HepG2 (cell line): ENCODE measurements around the gene ZNF117. TPM values are rescaled to one million over a fixed set of nuclear protein-coding genes. Genes with fewer than 3 reads are reported as not detected.

Experiments
- DR1 ChIP-seq: sonication (generic); formaldehyde crosslinking; IDR thresholded peaks from 2 replicates; pipeline ENCODE4 v1.8.0; 2021; ENCODE audit warnings: mild to moderate bottlenecking, missing genetic modification reagents, inconsistent platforms
- NFRKB ChIP-seq: fragments of 450-650 bp; IDR thresholded peaks from 2 replicates; pipeline ENCODE4 v1.6.1; 2017
- NFYB ChIP-seq: sonication (generic); formaldehyde crosslinking; IDR thresholded peaks from 2 replicates; pipeline ENCODE4 v1.4.0; 2020; ENCODE audit warnings: missing genetic modification reagents
- SAFB2 ChIP-seq: sonication (generic); formaldehyde crosslinking; IDR thresholded peaks from 2 replicates; pipeline ENCODE4 v1.5.1; 2020; ENCODE audit warnings: missing genetic modification reagents, low read depth, mild to moderate bottlenecking, borderline replicate concordance
- SNRNP70 ChIP-seq: fragments of 200-400 bp; formaldehyde crosslinking; IDR thresholded peaks from 2 replicates; pipeline ENCODE4 v1.6.1; 2017; ENCODE audit warnings: mild to moderate bottlenecking, low read depth, low read length, moderate library complexity
- ZNF292 ChIP-seq: sonication (generic); formaldehyde crosslinking; IDR thresholded peaks from 2 replicates; pipeline ENCODE4 v1.8.1; 2022; ENCODE audit warnings: mild to moderate bottlenecking, low read depth, missing genetic modification reagents, borderline replicate concordance
- ZNF441 ChIP-seq: sonication (generic); formaldehyde crosslinking; IDR thresholded peaks from 2 replicates; pipeline ENCODE4 v1.7.0; 2021; ENCODE audit warnings: missing genetic modification reagents, borderline replicate concordance
- polyA plus RNA-seq, 8 experiments: library from polyadenylated mRNA; depleted of rRNA in 3 of 8; stranded (reverse) in 7 of 8; unstranded in 1 of 8; fragments of >200 nt; fragmentation: Illumina TruSeq in 4 of 8; extraction: Trizol in 4 of 8; gene quantifications; 2 replicates each; pipeline versions ENCODE4 v1.2.1 to v1.2.3, GENCODE V29; 2011 to 2016; ENCODE audit warnings: low read depth in 4 of 8, missing spikeins in 1 of 8, mixed read lengths in 1 of 8; ENCODE audit not compliant: insufficient read depth in 1 of 8
- total RNA-seq, 5 experiments: library from RNA; depleted of rRNA; stranded (reverse); fragments of >200 nt; fragmentation: Illumina TruSeq; extraction: Trizol; gene quantifications; 2 replicates each; pipeline ENCODE4 v1.2.3, GENCODE V29; 2016; ENCODE audit warnings: low read depth in 1 of 5
- TF ChIP-seq, protein P1 (sequence below): sonication (generic); formaldehyde crosslinking; IDR thresholded peaks from 2 replicates; pipeline ENCODE4 v1.4.0; 2020; ENCODE audit warnings: mild to moderate bottlenecking, missing genetic modification reagents
- TF ChIP-seq, protein P2 (sequence below): sonication (generic); formaldehyde crosslinking; conservative IDR thresholded peaks from 2 replicates; pipeline ENCODE4 v1.4.0; 2020; ENCODE audit warnings: mild to moderate bottlenecking, missing genetic modification reagents, moderate library complexity
- TF ChIP-seq, protein P3 (sequence below): IDR thresholded peaks from 2 replicates; pipeline ENCODE4 v1.6.1; 2016; ENCODE audit warnings: missing compliant biosample characterization, missing genetic modification reagents, borderline replicate concordance
- TF ChIP-seq, protein P4 (sequence below): sonication (generic); formaldehyde crosslinking; IDR thresholded peaks from 2 replicates; pipeline ENCODE4 v1.8.0; 2022; ENCODE audit warnings: low read depth, missing genetic modification reagents

ZNF117 gene
- total and polyA plus RNA-seq, 2 of the 13 experiments (the other 11 are each of a cell fraction or from before 2014, with no cell fraction given) = 6.6 to 20.0 TPM

DNA sequence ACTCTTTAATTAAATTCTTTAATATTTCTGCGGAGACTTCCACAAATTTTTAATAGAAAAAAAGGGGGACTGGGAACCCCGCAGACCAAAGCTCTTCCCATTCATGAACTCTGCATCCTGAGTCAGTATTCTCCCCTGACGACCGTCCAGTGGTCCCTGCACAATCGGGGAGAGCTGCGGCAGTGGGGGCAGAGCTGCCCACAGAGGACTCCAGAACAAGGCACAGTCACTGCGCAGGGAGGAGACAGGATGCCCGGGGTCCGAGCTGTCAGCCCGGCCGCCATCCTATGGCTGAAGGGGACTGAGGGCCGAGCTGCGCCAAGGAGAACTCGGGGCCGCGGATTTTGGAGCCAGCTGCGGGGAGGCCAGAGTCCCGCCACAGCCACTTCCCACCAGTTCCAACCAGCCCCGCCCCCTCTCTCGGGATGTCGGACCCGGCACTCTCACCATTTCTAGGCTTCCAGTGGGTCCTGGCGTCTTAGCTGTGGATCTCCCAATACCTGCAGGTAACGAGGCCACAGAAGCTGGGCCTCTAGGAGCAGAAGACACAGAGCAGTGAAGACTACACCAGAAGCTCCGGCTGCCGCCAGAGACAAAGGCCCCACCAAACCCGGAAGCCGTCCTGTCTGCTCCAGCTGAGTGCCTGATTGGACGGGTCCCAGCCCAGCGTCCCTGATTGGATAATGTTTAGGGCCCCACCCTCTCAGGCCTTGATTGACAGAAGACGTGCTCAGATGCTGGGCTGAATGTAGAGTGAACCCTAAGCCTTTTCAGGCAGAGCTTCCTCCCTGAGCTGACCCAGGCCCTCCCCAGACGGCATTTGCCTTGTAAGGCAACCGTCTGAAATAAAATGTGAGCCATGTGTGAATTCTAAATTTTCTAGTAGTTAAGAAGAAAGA lies 15.5 kb upstream of the ZNF117 start, which contains the start of gene ERV3-1 (continued):
- TF ChIP-seq, protein P1, sequence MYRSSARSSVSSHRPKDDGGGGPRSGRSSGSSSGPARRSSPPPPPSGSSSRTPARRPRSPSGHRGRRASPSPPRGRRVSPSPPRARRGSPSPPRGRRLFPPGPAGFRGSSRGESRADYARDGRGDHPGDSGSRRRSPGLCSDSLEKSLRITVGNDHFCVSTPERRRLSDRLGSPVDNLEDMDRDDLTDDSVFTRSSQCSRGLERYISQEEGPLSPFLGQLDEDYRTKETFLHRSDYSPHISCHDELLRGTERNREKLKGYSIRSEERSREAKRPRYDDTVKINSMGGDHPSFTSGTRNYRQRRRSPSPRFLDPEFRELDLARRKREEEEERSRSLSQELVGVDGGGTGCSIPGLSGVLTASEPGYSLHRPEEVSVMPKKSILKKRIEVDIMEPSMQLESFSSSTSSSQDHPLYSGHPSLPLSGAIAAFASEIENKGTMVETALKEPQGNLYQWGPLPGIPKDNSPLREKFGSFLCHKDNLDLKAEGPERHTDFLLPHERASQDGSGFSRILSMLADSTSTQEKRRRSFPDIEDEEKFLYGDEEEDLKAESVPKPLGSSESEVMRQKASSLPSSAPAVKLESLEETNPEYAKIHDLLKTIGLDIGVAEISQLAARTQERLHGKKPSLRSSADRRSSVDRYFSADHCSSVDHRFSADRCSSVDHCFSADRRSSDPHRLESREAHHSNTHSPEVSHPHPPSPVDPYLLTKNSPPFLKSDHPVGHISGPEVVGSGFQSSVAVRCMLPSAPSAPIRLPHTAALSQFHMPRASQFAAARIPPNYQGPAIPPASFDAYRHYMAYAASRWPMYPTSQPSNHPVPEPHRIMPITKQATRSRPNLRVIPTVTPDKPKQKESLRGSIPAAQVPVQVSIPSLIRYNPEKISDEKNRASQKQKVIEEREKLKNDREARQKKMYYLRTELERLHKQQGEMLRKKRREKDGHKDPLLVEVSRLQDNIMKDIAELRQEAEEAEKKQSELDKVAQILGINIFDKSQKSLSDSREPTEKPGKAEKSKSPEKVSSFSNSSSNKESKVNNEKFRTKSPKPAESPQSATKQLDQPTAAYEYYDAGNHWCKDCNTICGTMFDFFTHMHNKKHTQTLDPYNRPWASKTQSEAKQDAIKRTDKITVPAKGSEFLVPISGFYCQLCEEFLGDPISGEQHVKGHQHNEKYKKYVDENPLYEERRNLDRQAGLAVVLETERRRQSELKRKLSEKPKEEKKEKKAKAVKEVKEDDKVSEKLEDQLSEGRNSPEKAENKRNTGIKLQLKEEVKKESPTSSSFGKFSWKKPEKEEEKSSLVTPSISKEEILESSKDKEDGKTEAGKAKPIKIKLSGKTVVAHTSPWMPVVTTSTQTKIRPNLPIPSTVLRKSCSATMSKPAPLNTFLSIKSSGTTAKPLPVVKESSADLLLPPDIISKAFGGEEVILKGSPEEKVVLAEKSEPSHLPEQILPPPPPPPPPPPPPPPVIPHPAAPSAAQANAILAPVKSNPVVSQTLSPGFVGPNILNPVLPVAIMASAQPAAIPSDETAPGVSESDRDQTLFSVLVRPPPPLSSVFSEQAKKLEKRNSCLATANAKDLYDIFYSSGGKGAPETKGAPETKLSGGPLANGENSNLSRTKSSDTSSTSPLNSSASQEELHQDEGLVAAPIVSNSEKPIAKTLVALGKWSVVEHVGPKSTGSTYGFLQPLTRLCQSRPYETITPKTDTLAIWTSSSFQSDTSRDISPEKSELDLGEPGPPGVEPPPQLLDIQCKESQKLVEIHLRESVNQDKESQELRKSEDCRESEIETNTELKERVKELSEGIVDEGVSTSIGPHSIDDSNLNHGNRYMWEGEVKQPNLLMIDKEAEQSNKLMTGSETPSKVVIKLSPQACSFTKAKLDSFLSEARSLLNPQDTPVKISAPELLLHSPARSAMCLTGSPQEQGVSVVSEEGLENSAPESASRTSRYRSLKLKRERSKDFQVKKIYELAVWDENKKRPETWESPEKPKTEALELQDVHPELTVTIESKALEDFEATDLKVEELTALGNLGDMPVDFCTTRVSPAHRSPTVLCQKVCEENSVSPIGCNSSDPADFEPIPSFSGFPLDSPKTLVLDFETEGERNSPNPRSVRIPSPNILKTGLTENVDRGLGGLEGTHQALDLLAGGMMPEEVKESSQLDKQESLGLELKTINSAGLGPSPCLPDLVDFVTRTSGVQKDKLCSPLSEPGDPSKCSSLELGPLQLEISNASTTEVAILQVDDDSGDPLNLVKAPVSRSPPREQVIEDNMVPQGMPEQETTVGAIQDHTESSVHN (CRISPR knock-in tag) = no peak
- TF ChIP-seq SNRNP70 (no peak), ZNF292 (peak; percentile 41; the same call in 1 of the 2 replicates), DR1 (peak; percentile 87), ZNF441 (no peak), SAFB2 (CRISPR knock-in tag) (no peak), NFYB (CRISPR knock-in tag) (peak; percentile 96), NFRKB (no peak)
- TF ChIP-seq, protein P2, sequence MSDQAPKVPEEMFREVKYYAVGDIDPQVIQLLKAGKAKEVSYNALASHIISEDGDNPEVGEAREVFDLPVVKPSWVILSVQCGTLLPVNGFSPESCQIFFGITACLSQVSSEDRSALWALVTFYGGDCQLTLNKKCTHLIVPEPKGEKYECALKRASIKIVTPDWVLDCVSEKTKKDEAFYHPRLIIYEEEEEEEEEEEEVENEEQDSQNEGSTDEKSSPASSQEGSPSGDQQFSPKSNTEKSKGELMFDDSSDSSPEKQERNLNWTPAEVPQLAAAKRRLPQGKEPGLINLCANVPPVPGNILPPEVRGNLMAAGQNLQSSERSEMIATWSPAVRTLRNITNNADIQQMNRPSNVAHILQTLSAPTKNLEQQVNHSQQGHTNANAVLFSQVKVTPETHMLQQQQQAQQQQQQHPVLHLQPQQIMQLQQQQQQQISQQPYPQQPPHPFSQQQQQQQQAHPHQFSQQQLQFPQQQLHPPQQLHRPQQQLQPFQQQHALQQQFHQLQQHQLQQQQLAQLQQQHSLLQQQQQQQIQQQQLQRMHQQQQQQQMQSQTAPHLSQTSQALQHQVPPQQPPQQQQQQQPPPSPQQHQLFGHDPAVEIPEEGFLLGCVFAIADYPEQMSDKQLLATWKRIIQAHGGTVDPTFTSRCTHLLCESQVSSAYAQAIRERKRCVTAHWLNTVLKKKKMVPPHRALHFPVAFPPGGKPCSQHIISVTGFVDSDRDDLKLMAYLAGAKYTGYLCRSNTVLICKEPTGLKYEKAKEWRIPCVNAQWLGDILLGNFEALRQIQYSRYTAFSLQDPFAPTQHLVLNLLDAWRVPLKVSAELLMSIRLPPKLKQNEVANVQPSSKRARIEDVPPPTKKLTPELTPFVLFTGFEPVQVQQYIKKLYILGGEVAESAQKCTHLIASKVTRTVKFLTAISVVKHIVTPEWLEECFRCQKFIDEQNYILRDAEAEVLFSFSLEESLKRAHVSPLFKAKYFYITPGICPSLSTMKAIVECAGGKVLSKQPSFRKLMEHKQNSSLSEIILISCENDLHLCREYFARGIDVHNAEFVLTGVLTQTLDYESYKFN (CRISPR knock-in tag) = peak; percentile 45
- TF ChIP-seq, protein P3, sequence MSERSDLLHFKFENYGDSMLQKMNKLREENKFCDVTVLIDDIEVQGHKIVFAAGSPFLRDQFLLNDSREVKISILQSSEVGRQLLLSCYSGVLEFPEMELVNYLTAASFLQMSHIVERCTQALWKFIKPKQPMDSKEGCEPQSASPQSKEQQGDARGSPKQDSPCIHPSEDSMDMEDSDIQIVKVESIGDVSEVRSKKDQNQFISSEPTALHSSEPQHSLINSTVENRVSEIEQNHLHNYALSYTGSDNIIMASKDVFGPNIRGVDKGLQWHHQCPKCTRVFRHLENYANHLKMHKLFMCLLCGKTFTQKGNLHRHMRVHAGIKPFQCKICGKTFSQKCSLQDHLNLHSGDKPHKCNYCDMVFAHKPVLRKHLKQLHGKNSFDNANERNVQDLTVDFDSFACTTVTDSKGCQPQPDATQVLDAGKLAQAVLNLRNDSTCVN = peak; percentile 56; the same call in 1 of the 2 replicates
- TF ChIP-seq, protein P4, sequence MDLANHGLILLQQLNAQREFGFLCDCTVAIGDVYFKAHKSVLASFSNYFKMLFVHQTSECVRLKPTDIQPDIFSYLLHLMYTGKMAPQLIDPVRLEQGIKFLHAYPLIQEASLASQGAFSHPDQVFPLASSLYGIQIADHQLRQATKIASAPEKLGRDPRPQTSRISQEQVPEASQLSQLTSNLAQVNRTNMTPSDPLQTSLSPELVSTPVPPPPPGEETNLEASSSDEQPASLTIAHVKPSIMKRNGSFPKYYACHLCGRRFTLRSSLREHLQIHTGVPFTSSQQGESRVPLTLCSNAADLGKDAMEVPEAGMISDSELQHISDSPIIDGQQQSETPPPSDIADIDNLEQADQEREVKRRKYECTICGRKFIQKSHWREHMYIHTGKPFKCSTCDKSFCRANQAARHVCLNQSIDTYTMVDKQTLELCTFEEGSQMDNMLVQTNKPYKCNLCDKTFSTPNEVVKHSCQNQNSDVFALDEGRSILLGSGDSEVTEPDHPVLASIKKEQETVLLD = no peak
